ENCODE data around the gene UTS2R. TPM values are rescaled to one million over a fixed set of nuclear protein-coding genes. Genes with fewer than 3 reads are reported as not detected.
"Not testable (repeated sequence)": the region's sequence is repeated elsewhere in the genome, so short reads cannot be mapped to it uniquely, and the experiment has no call there.

The UTS2R gene
- total RNA-seq, 1 donor from 2014 or later = not detected

DNA sequence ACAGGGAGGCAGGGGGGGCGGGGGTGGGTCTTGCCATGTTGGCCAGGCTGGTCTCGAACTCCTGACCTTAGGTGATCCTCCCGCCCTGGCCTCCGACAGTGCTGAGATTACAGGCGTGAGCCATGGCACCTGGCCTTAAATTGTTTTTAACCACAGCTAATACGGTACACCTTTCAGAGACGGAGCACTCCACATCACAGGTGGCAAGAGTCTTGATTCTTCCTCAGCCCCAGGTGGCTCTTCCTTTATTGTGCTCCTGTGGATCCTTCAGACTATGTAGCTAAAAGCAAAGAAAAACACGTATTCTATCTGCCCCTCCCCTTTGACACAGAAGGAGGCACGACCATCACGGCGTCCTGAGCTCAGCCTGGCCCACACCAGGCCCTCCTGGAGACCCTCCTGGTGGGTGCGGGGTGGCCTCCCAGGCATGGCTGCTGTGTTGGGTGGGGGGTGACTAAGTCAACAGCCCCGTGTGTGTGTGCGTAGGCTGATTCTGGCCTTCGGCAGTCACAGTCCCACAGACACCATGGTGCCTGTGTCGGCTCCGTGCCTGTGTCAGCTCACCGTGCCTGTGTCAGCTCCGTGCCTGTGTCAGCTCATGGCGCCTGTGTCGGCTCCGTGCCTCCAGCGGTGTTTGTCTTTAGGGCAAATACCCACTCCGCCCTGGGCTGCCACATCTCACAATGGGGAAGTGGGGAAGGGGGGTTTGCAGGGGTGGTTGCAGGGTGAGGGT is 27.2 kb upstream of the UTS2R start:
- no peak for DNase-seq (ENCODE audit: low read depth)
- TF ChIP-seq, protein P1, sequence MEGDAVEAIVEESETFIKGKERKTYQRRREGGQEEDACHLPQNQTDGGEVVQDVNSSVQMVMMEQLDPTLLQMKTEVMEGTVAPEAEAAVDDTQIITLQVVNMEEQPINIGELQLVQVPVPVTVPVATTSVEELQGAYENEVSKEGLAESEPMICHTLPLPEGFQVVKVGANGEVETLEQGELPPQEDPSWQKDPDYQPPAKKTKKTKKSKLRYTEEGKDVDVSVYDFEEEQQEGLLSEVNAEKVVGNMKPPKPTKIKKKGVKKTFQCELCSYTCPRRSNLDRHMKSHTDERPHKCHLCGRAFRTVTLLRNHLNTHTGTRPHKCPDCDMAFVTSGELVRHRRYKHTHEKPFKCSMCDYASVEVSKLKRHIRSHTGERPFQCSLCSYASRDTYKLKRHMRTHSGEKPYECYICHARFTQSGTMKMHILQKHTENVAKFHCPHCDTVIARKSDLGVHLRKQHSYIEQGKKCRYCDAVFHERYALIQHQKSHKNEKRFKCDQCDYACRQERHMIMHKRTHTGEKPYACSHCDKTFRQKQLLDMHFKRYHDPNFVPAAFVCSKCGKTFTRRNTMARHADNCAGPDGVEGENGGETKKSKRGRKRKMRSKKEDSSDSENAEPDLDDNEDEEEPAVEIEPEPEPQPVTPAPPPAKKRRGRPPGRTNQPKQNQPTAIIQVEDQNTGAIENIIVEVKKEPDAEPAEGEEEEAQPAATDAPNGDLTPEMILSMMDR (conservative IDR thresholded peaks at IDR 0.05; ENCODE audit: low read depth, low read length) = no peak
- H3K4me3 ChIP-seq (ENCODE audit: low read depth, low read length) = no peak overlapping the region

DNA sequence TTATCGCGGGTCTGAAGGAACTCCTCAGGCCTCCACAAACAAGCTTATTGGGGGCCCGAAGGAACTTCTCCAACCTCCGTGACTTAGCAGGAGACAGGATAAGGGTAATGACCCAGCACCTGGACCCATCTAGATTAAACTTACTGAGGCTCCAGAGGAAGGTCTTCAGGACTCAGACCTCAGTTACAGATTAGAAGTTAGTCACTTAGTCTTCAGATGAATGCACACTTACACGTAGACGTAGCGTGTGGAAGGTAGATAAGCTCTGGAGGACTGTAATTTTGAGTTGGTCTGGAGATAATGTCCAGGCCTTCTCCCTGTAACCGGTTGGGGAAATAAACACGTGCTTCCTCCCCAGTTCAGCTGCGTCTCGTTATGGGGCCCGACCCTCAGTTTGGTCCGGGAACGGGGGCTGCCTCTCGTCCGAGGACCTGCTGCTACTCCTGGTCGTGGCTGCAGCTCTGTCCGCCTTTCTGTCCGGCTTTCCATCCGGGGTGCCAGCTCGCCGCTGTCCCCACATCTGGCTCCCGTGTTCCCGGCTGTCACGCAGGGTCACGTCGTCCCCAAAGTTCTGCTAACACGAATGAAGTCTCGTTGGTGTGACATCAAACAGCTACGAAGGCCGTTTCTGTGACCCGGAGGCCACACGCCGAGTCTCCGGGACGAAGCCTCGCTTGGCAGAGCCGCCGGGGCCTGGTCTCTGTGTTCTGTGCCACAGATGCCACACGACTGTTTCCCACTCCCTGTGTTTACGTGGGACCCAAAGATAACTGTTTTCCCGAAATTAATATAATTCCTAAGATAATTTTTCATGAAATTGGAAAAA is 26.2 kb upstream of the UTS2R start:
- no peak for DNase-seq (ENCODE audit: low read depth)
- TF ChIP-seq, protein P1 (conservative IDR thresholded peaks at IDR 0.05; ENCODE audit: low read depth, low read length) = no peak
- no peak overlapping the region for H3K4me3 ChIP-seq (ENCODE audit: low read depth, low read length)

DNA sequence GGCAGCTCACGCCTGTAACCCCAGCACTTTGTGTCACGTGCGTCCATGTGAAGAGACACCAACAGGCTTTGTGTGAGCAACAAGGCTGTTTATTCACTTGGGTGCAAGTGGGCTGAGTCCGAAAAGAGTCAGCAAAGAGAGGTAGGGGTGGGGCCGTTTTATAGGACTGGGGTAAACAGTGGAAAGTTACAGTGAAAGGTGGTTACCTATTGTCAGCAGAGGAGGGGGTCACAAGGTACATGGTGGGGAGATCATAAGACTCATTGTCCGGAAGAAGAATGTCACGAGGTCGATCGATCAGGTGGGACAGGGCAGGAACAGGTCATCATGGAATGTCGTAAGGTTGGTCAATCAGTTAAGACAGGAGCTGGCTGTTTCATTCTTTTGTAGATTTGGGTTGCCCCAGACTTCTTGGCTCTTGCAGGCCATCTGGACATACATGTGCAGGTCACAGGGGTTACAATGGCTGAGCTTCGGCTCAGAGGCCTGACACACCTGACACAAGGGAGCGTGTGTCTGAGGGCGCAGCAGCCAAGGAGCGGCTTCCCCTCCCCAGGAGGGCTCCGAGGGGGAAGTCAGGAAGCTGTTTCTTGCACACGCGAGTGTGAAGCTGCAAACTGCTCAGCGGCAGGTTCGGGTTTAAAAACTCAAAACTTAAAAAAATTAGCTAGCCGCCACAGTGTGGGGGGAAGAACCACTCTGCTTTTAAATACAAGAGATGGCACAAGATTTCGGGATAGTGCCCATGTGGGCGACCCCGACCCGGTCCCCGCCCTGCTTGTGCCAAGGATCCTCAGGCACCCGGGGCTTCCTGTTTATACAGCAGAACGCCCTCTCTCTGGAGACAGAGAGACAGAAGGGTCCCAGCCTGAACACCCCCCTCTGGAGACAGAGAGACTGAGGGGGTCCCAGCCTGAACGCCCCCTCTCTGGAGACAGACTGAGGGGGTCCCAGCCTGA is 24.9 kb upstream of the UTS2R start:
- no peak for DNase-seq (ENCODE audit: low read depth)

DNA sequence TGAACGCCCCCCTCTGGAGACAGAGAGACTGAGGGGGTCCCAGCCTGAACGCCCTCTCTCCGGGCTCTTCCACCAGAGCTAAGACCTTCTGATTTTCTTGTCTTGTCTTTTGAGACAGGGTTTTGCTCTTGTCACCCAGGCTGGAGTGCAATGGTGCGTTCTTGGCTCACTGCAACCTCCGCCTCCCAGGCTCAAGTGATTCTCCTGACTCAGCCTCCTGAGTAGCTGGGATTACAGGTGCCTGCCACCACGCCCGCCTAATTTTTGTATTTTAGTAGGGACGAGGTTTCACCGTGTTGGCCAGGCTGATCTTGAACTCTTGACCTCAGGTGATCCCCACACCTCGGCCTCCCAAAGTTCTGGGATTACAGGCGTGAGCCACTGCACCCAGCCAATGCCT is 23.6 kb upstream of the UTS2R start:
- DNase-seq (ENCODE audit: low read depth) = not testable (repeated sequence)

More for the DNA sequence above, 24.9 kb upstream of the UTS2R start:
- TF ChIP-seq, protein P1 (conservative IDR thresholded peaks at IDR 0.05; ENCODE audit: low read depth, low read length) = no peak
- no peak overlapping the region for H3K4me3 ChIP-seq (ENCODE audit: low read depth, low read length)

DNA sequence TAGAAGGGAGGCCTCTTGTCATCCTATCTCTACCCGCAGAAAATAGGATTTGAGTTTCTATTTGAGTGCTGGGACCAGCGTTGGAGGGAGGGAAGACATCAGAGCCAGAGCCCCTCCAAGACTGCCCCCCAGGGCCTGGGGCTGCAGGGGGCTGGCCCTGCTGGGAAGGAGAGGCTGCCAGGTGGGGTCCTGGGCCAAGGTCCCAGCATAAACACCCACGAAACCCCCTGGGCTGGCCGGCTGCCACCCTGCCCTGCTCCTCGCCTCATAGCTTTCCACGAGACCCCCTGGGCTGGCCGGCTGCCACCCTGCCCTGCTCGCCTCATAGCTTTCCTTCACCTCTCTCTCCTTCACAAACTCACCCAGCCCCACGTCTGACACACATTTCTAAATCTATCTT is 23.1 kb upstream of the UTS2R start:
- no peak for DNase-seq (ENCODE audit: low read depth)
- TF ChIP-seq, protein P1 (conservative IDR thresholded peaks at IDR 0.05; ENCODE audit: low read depth, low read length) = no peak

More for the DNA sequence above, 23.6 kb upstream of the UTS2R start:
- H3K4me3 ChIP-seq (ENCODE audit: low read depth, low read length) = not testable (repeated sequence)

DNA sequence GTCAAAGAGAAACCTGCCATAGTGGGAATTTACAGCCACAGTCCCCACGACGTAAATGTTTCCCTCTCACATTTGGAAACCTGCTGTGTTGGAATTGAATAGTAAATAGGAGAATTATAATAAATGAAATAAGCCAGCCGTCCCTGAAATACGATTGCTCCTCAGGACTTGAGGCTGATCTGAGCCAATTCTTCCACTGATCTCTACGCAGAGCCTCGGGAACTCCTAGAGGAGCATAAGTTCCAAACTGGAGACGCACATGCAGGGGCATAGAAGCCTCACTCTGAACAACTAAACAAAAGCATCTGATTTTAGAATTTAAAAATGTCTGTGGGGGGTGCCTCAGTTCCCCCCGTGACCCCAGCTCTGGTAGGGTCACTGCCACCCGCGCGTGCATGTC is 22.7 kb upstream of the UTS2R start:
- H3K4me3 ChIP-seq (ENCODE audit: low read depth, low read length) = no peak overlapping the region
- TF ChIP-seq, protein P1 (conservative IDR thresholded peaks at IDR 0.05; ENCODE audit: low read depth, low read length) = no peak
- no peak for DNase-seq (ENCODE audit: low read depth)

More for the DNA sequence above, 23.1 kb upstream of the UTS2R start:
- H3K4me3 ChIP-seq (ENCODE audit: low read depth, low read length) = no peak overlapping the region

All from epithelial cell of proximal tubule (primary cell).